Naive thymus-derived CD8-positive, alpha-beta T cell (primary cell): Measurements from ENCODE around the gene SMARCD3. TPM values are rescaled to one million over a fixed set of nuclear protein-coding genes. Genes with fewer than 3 reads are reported as not detected.

ENCODE experiments used
- ATAC-seq, 2 donors: fragments of 150-1000 bp; cut with Tn5 transposase in 1 of 2; sonication (Bioruptor Pico), chemical (Tn5 transposase) in 1 of 2; 1 replicate in 1 of 2; 2 replicates in 1 of 2; pipeline ENCODE4 v1.10.0; 2021; ENCODE audit warnings: mild to moderate bottlenecking in 2 of 2, moderate library complexity in 2 of 2
- POLR2A ChIA-PET: fragments of 350-600 bp; sonication (Branson Sonifier 250); formaldehyde crosslinking; loops from one replicate; lab custom pipeline; 2021; ENCODE audit warnings: antibody characterized with exemption; lab: Charles Lee
- DNase-seq, 10 donors: peaks; one replicate each; pipeline versions ENCODE4 v3.0.0 to v3.0.0-alpha.2; 2020 to 2022
- H3K27ac Mint-ChIP-seq, 10 donors: one replicate each; pipeline ENCODE4 v1.8.0; 2020 to 2022; ENCODE audit warnings: mild to moderate bottlenecking in 10 of 10, mixed read lengths in 10 of 10, moderate library complexity in 4 of 10, inconsistent platforms in 1 of 10
- H3K27me3 Mint-ChIP-seq, 5 donors: one replicate each; pipeline ENCODE4 v1.8.0; 2021 to 2022; ENCODE audit warnings: mixed read lengths in 5 of 5
- H3K36me3 Mint-ChIP-seq, 3 donors: one replicate each; pipeline ENCODE4 v1.8.0; 2020 to 2022; ENCODE audit warnings: mixed read lengths in 3 of 3, mild to moderate bottlenecking in 2 of 3, inconsistent platforms in 1 of 3
- H3K4me1 Mint-ChIP-seq, 4 donors: one replicate each; pipeline ENCODE4 v1.8.0; 2021 to 2022; ENCODE audit warnings: mixed read lengths in 4 of 4
- H3K4me3 Mint-ChIP-seq, 10 donors: one replicate each; pipeline ENCODE4 v1.8.0; 2020 to 2022; ENCODE audit warnings: mild to moderate bottlenecking in 10 of 10, mixed read lengths in 10 of 10, moderate library complexity in 6 of 10, inconsistent platforms in 1 of 10
- H3K9me3 Mint-ChIP-seq, 9 donors: one replicate each; pipeline ENCODE4 v1.8.0; 2020 to 2022; ENCODE audit warnings: mixed read lengths in 9 of 9, mild to moderate bottlenecking in 3 of 9, inconsistent platforms in 1 of 9, moderate library complexity in 1 of 9
- polyA plus RNA-seq, 3 donors: library from polyadenylated mRNA; unstranded; fragments of 300-500 nt; fragmentation: Illumina TruSeq; gene quantifications; one replicate each; pipeline ENCODE4 v1.2.3, GENCODE V29; 2021
- total RNA-seq, 8 experiments: library from RNA in 2 of 8; stranded (reverse) in 2 of 8; gene quantifications; one replicate each; pipeline ENCODE4 v1.2.3 and lab custom pipeline; 2021 to 2026

Gene SMARCD3
- total and polyA plus RNA-seq, 5 experiments from 2014 or later: 9.7 to 18.6 (median 11.8) TPM

DNA sequence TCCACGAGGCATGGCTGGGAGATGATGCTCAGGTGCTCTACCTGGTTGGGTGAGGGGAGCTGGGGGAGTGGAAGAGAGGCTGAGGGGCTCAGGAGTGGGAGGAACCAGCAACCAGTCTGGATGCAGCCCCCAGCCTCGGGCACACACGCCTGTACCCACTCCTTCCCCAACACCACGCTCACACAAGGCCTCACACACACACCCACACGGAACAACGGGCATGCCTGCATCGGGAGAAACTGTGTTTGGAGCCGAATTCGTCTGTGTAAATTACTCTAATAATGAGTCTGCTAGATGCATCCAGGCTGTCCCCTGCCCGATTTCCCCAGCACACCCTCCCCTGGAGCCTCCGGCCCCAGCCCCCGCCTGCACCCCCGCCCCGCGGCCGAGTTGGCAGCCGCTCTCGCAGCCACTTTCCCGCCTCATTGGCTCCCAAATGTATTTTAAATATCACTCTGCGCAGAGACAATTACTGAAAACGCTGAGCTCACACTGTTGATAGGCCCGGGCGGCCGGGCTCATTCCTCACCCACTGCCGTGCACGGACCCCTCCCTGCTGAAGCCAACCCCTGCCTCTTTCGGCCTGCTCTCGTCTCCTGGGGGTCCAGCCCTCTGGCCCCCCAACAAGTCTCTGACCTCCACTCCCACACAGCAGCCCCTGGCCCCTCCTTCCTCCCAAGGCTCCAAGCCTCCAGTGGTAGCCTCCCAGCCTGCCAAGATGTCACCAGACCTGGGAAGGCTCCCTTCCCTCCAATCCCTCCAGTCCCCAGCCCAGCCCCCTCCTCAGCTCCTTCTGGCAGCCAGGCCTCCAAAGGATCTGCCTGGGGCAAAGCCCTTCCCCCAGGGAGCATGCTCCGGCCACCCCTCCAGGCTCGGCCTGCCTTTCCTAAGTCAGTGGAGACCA is 49.3 kb downstream of the SMARCD3 start:
- DNase-seq: no peak
- no peak overlapping the region for H3K27ac Mint-ChIP-seq
- no peaks in the 10 kb centered on the region for H3K9me3 Mint-ChIP-seq
- peaks cover 0 to 9% (median 3%) of the 10 kb centered on the region in 5 donors for H3K27me3 Mint-ChIP-seq
- H3K4me1 Mint-ChIP-seq: peaks cover 0 to 9% (median 3%) of the 10 kb centered on the region in 4 donors
- no peaks in the 10 kb centered on the region for H3K36me3 Mint-ChIP-seq
- POLR2A ChIA-PET: no interaction called here
- no peak for ATAC-seq
- no peak overlapping the region for H3K4me3 Mint-ChIP-seq

DNA sequence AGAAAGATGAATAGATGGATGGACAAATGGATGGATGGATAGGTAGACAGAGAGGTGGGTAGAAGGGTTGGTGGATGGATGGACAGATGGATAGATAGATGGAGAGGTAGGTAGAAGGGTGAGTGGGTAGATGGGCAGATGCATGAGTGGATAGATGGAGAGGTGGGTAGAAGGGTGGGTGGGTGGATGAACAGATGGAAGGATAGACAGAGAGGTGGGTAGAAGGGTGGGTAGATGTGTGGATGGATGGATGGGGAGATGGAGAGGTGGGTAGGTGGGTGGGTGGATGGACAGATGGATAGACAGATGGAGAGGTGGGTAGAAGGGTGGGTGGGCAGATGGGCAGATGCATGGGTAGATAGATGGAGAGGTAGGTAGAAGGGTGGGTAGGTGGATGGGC is 50.6 kb downstream of the SMARCD3 start:
- Mint-ChIP-seq H3K27me3 (peaks cover 0 to 9% (median 3%) of the 10 kb centered on the region in 5 donors), H3K4me1 (peaks cover 0 to 12% (median 6%) of the 10 kb centered on the region in 4 donors), H3K36me3 (no peaks in the 10 kb centered on the region), H3K27ac (no peak overlapping the region), H3K4me3 (no peak overlapping the region), H3K9me3 (no peaks in the 10 kb centered on the region)
- no peak for ATAC-seq
- no peak for DNase-seq
- POLR2A ChIA-PET: no interaction called here

DNA sequence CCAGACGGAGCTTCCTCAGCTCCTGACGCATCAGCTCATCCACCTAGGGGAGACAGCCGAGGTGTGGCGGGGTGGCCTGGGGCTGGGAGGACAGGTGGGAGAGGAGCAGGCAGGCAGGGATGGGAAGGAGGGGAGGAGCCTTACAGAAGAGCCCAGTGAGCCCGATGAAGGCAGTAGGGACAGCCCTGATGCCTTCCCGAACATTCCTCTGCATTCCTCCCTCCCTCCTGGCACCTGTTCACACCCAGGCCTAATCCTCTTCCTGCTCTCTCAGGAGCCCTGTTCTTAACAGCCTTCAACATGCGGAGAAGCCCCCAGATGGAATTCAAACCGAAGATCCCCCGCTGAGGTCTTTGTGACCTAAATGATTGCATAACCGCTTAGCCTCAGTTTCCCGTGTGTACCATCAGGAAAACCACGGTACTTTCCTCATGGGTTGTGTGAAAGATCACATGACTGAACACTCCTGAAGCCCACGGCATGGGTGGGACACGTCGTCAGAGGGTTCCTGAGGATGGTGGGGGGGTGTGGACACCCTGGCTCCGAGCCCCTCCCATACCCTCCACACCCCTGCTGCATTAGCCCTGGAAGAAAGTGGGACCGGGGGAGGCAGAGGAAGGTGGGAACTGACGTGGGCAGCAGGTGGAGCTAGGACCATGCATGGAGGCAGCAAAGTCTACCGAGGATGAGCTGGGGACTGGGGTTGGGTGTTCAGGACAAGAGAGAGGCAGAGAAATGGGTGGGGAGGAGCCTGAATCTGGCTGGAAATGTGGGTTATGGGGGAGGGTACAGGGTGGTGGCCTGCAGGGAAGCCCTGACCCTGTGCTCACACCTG is 52.7 kb downstream of the SMARCD3 start:
- ATAC-seq: no peak
- Mint-ChIP-seq H3K27ac (no peak overlapping the region), H3K27me3 (peaks cover 0 to 7% (median 3%) of the 10 kb centered on the region in 5 donors), H3K4me1 (peaks cover 0 to 12% (median 6%) of the 10 kb centered on the region in 4 donors), H3K9me3 (no peaks in the 10 kb centered on the region), H3K36me3 (no peaks in the 10 kb centered on the region), H3K4me3 (no peak overlapping the region)
- DNase-seq: no peak
- POLR2A ChIA-PET: no interaction called here

- peaks cover 0 to 8% (median 3%) of the 10 kb centered on the region in 5 donors for H3K27me3 Mint-ChIP-seq
- no peaks in the 10 kb centered on the region for H3K36me3 Mint-ChIP-seq
- no peak overlapping the region for H3K4me3 Mint-ChIP-seq
- ATAC-seq: peak in 1 of 2 donors; percentile 68
- H3K4me1 Mint-ChIP-seq: peaks cover 0 to 12% (median 5%) of the 10 kb centered on the region in 4 donors
- peak overlapping the region in 2 of 10 donors; percentile 34 to 82 for H3K27ac Mint-ChIP-seq
- H3K9me3 Mint-ChIP-seq: peaks cover 0 to 2% (median 0%) of the 10 kb centered on the region in 9 donors
- DNase-seq: no peak
- POLR2A ChIA-PET: no interaction called here
Observed at GRCh38 chr7:151194188-151194587, 54.3 kb downstream of the SMARCD3 start.

DNA sequence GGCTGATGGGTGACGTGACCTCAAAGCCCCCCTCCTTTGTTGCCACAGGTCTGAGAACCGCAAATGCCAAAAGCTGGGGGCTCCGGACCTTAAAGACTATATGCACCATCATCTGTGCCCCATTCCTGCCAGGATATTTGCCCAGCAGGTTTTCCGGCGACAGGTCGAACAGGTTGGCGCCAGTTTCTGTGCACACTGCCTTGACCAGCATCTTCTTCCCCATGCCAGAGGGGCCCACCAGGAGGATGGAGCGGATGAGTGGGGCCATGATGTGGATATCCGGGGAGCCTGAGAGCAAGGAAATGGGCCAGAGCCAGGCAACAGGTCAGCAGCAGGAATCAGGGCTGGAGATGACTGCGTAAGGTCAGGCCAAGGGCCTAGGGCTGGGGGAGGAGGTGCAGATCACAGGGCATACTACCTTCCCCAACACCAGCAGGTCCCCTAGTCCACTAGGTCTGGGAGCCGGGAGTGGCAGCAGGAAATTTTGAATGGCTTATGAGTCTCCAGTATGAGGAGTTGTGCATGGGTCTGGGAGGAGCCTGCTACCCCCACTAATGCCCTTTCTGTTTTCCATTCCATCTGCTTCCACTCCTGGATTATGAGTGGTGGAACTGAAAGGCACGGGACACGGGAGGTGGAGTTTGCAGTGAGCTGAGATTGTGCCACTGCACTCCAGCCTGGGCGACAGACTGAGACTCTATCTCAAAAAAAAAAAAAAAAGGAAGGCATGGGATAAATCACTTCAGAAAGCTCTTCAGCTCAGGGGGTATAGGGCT is 55.1 kb downstream of the SMARCD3 start:
- POLR2A ChIA-PET: no interaction called here
- Mint-ChIP-seq H3K27me3 (peaks cover 0 to 8% (median 3%) of the 10 kb centered on the region in 5 donors), H3K4me3 (no peak overlapping the region), H3K36me3 (no peaks in the 10 kb centered on the region), H3K27ac (peak overlapping the region in 2 of 10 donors; percentile 80 to 82), H3K4me1 (peaks cover 0 to 12% (median 5%) of the 10 kb centered on the region in 4 donors), H3K9me3 (peaks cover 0 to 2% (median 0%) of the 10 kb centered on the region in 9 donors)
- DNase-seq (no peak), ATAC-seq (no peak)

- Mint-ChIP-seq H3K27ac (no peak overlapping the region), H3K4me3 (no peak overlapping the region), H3K27me3 (peaks cover 0 to 10% (median 3%) of the 10 kb centered on the region in 5 donors), H3K36me3 (no peaks in the 10 kb centered on the region), H3K4me1 (peaks cover 0 to 12% (median 5%) of the 10 kb centered on the region in 4 donors), H3K9me3 (peaks cover 0 to 2% (median 0%) of the 10 kb centered on the region in 9 donors)
- no peak for DNase-seq
- ATAC-seq: no peak
- POLR2A ChIA-PET: no interaction called here
Observed at GRCh38 chr7:151192002-151192539, 56.4 kb downstream of the SMARCD3 start.

DNA sequence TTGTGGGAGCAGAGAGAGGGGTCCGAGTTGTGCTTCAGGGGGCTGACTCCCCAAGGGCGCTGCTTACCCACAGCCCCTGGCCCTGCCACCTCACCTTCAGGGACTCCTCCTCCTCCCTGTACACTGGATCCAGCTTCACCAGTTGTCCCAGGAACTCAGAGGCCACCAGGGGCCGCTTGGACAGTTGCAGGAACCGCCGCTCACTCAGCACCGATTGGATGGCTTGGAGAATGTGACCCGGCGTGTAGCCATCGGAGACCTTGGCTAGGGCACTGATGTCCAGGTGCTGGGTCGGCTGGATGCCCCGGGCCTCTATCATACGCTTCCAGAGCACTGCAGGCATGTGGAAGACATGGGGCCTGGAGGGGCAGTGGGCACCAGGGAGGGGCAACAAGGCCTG is 57.0 kb downstream of the SMARCD3 start:
- Mint-ChIP-seq H3K27ac (no peak overlapping the region), H3K4me1 (peaks cover 0 to 12% (median 5%) of the 10 kb centered on the region in 4 donors), H3K4me3 (no peak overlapping the region), H3K36me3 (no peaks in the 10 kb centered on the region), H3K27me3 (peaks cover 0 to 10% (median 3%) of the 10 kb centered on the region in 5 donors), H3K9me3 (peaks cover 0 to 2% (median 0%) of the 10 kb centered on the region in 9 donors)
- DNase-seq (no peak), ATAC-seq (no peak)
- POLR2A ChIA-PET: no interaction called here

GRCh38 chr7:151189038-151189437 is 59.5 kb downstream of the SMARCD3 start:
- H3K4me3 Mint-ChIP-seq: no peak overlapping the region
- H3K9me3 Mint-ChIP-seq: peaks cover 0 to 2% (median 0%) of the 10 kb centered on the region in 9 donors
- no peak overlapping the region for H3K27ac Mint-ChIP-seq
- POLR2A ChIA-PET: no interaction called here
- ATAC-seq: no peak
- no peak for DNase-seq
- H3K4me1 Mint-ChIP-seq: peaks cover 0 to 2% (median under 1%) of the 10 kb centered on the region in 4 donors
- H3K27me3 Mint-ChIP-seq: peaks cover 0 to 5% (median 0%) of the 10 kb centered on the region in 5 donors
- no peaks in the 10 kb centered on the region for H3K36me3 Mint-ChIP-seq

Other genes starting within 250 kb of the SMARCD3 start
- 10 to 100 TPM; 34.6 to 42.2 TPM for gene ATG9B, start 224.2 kb downstream of the SMARCD3 start, total RNA-seq
- 10 to 100 TPM in 2 of 3 donors, 1 to 10 TPM in 1; 9.2 to 39.1 (median 24.7) TPM for gene ATG9B, start 224.2 kb downstream of the SMARCD3 start, polyA plus RNA-seq
- 10 to 100 TPM; 71.3 to 74.7 TPM for gene ABCB8, start 220.2 kb downstream of the SMARCD3 start, total RNA-seq
- 10 to 100 TPM; 17.1 to 18.4 (median 17.4) TPM for gene ABCB8, start 220.2 kb downstream of the SMARCD3 start, polyA plus RNA-seq
- 10 to 100 TPM; 13.5 TPM for gene ASIC3, start 200.2 kb downstream of the SMARCD3 start, total RNA-seq
- gene ASIC3, start 200.2 kb downstream of the SMARCD3 start, polyA plus RNA-seq: not detected
- gene CDK5, start 190.8 kb downstream of the SMARCD3 start, total RNA-seq: 1 to 10 TPM; 4.1 to 6.0 TPM
- 10 to 100 TPM; 10.7 to 13.2 (median 11.7) TPM for gene CDK5, start 190.8 kb downstream of the SMARCD3 start, polyA plus RNA-seq
- 10 to 100 TPM; 52.5 to 60.6 TPM for gene SLC4A2, start 189.1 kb downstream of the SMARCD3 start, total RNA-seq
- 10 to 100 TPM; 10.1 to 18.0 (median 14.8) TPM for gene SLC4A2, start 189.1 kb downstream of the SMARCD3 start, polyA plus RNA-seq
- 100 to 1,000 TPM; 145 TPM for gene FASTK, start 167.9 kb downstream of the SMARCD3 start, total RNA-seq
- 10 to 100 TPM; 38.8 to 63.6 (median 44.2) TPM for gene FASTK, start 167.9 kb downstream of the SMARCD3 start, polyA plus RNA-seq
- gene TMUB1, start 165.2 kb downstream of the SMARCD3 start, total RNA-seq: 10 to 100 TPM; 41.8 to 45.6 TPM
- gene TMUB1, start 165.2 kb downstream of the SMARCD3 start, polyA plus RNA-seq: 10 to 100 TPM; 42.9 to 70.6 (median 49.1) TPM
- gene AGAP3, start 162.2 kb downstream of the SMARCD3 start, total RNA-seq: 10 to 100 TPM; 35.2 to 36.9 TPM
- gene AGAP3, start 162.2 kb downstream of the SMARCD3 start, polyA plus RNA-seq: 1 to 10 TPM; 1.1 to 6.0 (median 3.7) TPM
- gene GBX1, start 81.0 kb downstream of the SMARCD3 start, total RNA-seq: not detected
- not detected for gene GBX1, start 81.0 kb downstream of the SMARCD3 start, polyA plus RNA-seq
- gene ASB10, start 61.4 kb downstream of the SMARCD3 start, total RNA-seq: not detected
- not detected for gene ASB10, start 61.4 kb downstream of the SMARCD3 start, polyA plus RNA-seq
- 1 to 10 TPM; 2.5 to 2.6 TPM for gene H2BK1, start 38.2 kb downstream of the SMARCD3 start, total RNA-seq
- not detected for gene H2BK1, start 38.2 kb downstream of the SMARCD3 start, polyA plus RNA-seq
- gene ABCF2, start 21.5 kb downstream of the SMARCD3 start, total RNA-seq: 10 to 100 TPM; 30.2 to 34.2 TPM
- 10 to 100 TPM; 23.0 to 40.4 (median 31.6) TPM for gene ABCF2, start 21.5 kb downstream of the SMARCD3 start, polyA plus RNA-seq
- 10 to 100 TPM; 47.8 to 48.6 TPM for gene CHPF2, start 16.2 kb downstream of the SMARCD3 start, total RNA-seq
- gene CHPF2, start 16.2 kb downstream of the SMARCD3 start, polyA plus RNA-seq: 10 to 100 TPM; 16.8 to 20.1 (median 17.6) TPM
- gene NUB1, start 93.1 kb upstream of the SMARCD3 start, total RNA-seq: 100 to 1,000 TPM in 1 of 2 experiments, 10 to 100 TPM in 1; 95.8 to 109 TPM
- 10 to 100 TPM; 66.1 to 70.7 (median 68.8) TPM for gene NUB1, start 93.1 kb upstream of the SMARCD3 start, polyA plus RNA-seq
- under 1 TPM; 0.47 to 0.85 TPM for gene WDR86, start 161.3 kb upstream of the SMARCD3 start, total RNA-seq
- gene WDR86, start 161.3 kb upstream of the SMARCD3 start, polyA plus RNA-seq: 1 to 10 TPM in 1 of 3 donors, under 1 TPM in 2; 0.67 to 1.2 (median 0.81) TPM
- gene CRYGN, start 191.4 kb upstream of the SMARCD3 start, total RNA-seq: 1 to 10 TPM in 1 of 2 experiments, under 1 TPM in 1; 0.39 to 1.2 TPM
- gene CRYGN, start 191.4 kb upstream of the SMARCD3 start, polyA plus RNA-seq: under 1 TPM; 0.35 to 0.69 (median 0.65) TPM